HG03460 (cell line): ENCODE results near the gene LRRC4C.
"Not testable (repeated sequence)": the region's sequence is repeated elsewhere in the genome, so short reads cannot be mapped to it uniquely, and the experiment has no call there.

Experiments used
- ATAC-seq: cut with Tn5 transposase; IDR thresholded peaks from one replicate; pipeline ENCODE4 v1.9.1; 2021; ENCODE audit not compliant: unreplicated experiment

The LRRC4C gene

DNA sequence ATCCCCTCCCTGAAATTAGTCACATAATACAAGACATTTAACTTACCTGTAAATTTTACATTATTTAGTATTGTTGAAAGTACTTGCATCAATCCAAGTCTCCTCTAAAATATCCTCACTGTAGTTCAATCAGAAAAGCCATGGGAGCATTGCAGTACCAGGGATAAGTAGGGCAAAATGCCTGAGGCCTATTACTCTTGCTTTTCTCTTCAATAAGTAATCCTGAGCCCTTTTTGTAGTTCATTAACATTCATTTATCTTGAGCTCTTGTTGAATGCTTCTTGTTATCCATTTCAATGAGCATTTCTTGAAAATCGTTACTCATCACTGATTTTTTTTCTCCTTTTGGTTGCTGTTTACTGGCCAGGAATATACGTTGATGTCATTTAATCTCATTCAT lies 414.7 kb downstream of the LRRC4C start:
- no peak for ATAC-seq

DNA sequence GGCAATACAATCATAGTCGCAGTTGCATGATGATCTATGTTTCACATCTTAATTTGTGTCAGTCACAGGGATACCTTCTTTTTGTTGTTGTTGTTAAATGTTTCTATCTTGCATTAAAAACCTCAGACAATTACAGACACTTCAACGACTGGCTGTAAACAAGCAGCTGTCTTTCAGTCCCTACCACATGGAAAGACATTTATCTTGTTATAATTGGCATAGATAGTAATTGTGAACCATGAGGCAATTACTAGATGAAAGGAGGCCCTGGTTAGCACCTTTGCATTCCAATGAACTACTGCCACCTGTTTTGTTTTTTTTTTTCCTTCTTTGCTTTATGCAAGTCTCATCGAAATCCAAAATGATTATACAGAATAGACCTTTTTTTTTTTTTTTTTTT lies 416.8 kb downstream of the LRRC4C start:
- no peak for ATAC-seq

DNA sequence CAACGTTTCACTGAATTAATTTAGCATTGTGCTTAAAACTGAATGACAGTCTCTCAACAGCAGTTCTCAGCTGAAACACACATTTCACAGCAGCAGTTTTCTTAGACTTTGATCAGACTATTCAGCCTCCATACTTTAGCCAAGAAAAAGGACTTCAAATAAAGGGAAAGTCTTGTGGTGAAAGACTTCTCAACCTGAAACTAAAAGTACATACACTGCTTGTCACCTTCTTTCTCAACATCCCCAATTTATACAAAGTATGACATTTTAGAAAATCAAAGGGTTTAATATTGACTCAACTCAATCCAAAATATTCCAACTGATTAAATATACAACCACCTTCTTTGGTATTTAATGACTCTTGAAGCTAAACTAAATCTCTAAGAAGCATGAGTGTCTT lies 419.0 kb downstream of the LRRC4C start:
- ATAC-seq = no peak

DNA sequence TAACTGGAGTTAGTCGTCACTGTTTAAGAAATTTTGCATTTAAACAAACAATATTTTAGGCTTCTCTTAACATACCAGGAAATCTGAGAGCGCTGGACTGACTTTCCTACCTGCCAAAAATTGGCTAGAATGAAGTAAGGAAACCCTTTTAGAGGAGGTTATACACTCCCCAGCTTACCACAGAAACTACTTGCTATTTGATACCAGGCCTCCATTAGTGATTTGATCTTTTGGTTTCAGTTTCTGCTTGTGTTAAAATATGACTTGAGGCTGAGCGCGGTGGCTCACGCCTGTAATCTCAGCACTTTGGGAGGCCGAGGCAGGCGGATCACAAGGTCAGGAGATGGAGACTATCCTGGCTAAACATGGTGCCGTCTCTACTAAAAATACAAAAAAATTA lies 419.9 kb downstream of the LRRC4C start:
- no peak for ATAC-seq

DNA sequence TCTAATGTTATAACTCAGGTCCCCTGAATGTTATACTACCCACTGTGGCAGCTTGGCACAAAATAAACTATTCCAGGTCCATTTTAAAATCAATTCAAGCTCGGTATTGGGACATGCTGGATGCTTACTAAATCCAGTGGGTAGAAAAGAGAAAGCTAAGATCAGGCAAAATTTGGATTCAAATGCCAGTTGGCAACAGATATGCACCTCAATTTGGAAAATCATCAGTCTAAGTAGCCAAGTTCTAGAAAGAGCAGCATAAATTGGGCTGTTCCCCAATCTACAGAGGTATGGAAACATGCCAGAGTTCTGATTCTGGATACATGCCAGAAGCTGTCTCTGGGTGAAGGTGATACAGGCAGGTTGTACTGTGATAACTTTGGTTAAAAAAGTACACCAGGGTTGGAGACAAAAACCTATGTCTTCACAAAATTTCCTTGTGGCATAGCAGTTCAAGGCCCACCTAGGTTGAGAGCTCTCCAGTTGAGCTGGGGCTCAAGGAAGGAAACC lies 427.8 kb downstream of the LRRC4C start:
- no peak for ATAC-seq

DNA sequence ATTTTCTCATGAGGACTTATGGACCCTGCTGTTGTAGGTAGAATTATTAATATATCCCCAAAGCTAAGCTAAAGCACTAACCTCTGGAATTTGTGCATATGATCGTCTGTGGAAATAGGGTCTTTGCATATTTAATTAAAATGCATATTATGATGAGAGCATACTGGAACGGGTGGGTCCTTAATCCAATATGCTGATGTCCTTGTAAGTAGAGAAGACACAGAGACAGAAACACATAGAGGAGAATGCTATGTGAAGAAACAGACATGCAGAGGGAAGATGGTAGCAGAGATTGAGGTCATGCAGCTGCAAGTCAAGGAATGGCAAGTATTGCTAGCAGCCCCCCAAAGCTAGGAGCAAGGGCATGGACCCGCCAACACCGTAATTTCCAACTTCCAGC lies 439.2 kb downstream of the LRRC4C start:
- no peak for ATAC-seq

DNA sequence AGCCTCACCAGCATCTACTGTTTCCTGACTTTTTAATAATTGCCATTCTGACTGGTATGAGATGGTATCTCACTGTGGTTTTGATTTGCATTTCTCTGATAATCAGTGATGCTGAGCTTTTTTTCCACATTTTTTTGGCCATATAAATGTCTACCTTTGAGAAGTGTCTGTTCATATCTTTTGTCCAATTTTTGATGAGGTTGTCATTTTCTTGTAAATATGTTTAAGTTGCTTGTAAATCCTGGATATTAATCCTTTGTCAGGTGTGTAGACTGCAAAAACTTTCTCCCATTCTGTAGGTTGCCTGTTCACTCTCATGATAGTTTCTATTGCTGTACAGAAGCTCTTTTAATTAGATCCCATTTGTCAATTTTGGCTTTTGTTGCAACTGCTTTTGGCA lies 439.8 kb downstream of the LRRC4C start:
- ATAC-seq = not testable (repeated sequence)

DNA sequence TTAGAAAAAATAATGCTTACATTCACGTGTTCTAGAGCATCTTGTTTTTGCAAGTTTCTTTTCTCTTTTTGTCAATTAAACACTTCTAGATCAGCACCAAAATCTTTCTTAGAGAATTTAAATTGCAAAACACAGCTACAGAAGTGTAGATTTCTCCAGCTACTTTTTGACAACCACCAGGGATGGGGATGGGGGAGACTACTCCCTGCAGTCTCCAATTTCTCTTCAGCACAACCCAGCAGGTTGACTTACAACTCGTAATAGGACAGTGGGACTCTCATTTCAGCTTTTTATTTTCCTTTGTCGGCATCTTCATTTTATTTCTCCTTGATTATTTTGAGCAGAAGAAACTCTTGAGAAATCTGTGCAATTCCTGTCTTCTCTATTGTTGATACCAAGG lies 441.2 kb downstream of the LRRC4C start:
- no peak for ATAC-seq

DNA sequence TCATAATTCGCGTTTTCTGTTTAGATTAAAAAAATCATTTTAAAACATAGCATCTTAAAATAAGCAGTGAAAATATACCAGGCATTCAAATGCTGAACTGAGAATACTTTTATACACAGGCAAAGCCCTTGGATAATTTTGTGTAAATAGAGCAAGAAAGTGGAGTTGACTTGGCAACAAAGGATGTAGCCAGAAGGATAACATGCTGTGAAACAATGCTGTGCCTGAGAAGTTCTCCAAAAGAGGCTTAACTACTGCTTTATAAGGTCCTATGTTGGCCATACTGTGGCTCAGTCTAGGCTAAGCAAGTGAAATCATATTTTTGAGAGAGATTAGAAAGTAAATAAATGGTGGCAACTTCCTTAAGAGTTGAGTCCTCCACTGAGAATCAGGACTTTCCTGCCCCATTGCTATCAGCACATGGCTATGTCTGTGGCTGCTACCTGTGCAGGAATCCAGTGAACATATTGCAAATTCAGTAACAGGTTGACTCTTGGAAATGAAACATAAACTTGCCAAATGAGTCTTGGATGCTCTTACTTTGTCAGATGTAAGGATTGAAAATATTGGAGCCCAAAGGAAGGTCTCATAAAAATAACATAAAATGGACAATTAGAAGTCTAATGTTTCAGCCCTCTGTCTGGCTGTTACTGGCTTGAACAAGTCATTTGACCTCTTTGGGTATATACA lies 448.9 kb downstream of the LRRC4C start:
- ATAC-seq = no peak

DNA sequence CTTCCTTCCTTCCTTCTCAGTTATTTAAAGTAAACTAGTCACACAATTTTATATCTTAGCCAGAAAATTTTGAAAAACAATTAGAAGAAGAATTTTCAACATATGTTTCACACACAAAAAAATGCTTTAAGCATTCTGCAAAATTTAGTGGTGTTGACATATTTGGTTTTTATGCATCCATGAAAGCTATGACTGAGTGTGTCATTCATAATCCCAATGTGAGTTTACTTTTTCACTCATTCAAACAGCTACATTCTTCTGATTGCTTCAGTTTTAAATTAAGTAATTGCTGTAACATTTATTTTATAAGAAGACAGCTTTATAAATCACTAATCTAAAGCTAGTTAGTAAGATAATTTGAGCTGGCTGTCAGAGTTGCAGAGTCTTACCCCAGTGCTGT lies 453.5 kb downstream of the LRRC4C start:
- ATAC-seq = no peak

DNA sequence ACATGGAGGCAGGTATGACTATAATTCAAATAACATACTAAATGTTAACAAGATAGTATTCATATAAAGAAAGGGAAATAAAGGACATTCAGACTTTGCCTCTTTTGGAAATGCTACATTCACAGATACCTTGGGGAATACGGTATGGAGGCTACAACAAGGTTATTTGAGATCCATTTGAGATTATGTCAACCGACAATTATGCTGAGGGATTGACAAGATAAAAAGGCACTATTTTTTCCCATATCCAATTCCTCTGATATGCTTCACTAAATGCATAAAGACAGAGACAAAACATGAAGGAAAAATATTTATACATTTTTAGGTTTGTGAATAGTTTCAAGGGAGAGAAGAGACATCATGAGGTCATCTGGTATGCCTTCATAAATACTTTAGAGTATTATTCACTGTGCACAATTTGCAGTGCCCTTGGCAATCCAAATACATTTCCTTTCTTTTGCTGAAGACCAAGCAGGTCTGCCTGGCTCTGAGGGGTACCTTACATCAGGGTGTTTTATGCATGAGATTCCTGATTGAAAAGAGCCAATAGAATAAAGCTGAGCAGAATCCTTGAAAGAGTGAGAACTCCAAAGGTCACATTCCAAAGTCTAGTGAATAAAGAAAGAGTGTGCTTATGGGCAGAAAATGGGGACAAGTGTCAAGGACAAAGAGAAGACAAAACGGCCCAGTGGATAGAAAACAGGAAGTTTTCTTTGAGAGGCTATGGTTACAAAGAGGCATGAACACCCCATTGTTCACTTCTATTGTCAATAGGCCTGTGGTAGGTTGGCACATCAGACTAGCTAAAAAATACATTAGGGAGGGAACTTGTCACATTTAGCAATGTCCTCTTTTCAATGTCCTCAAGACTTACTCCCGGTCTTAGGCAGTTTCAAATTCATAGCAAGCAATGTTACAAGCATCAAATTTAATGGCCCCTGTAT lies 455.8 kb downstream of the LRRC4C start:
- no peak for ATAC-seq

DNA sequence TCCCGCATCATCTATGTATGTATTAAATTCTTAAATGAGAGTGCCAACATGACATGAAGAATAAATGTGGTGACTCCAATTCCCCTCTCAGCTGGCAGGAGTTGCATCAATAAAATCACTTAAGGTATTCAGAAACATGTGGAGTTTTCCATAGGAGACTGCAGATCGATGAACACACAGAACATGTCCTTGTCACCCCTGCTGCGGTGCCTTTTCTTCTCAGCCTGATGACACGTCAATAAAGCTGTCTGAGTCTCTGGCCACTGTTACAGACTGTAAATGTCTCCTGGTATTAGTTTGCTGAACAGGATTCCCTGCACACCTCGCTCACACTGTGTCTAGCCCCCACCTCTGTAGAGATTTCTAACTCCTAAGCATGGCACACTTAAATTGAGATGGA lies 460.5 kb downstream of the LRRC4C start:
- no peak for ATAC-seq

DNA sequence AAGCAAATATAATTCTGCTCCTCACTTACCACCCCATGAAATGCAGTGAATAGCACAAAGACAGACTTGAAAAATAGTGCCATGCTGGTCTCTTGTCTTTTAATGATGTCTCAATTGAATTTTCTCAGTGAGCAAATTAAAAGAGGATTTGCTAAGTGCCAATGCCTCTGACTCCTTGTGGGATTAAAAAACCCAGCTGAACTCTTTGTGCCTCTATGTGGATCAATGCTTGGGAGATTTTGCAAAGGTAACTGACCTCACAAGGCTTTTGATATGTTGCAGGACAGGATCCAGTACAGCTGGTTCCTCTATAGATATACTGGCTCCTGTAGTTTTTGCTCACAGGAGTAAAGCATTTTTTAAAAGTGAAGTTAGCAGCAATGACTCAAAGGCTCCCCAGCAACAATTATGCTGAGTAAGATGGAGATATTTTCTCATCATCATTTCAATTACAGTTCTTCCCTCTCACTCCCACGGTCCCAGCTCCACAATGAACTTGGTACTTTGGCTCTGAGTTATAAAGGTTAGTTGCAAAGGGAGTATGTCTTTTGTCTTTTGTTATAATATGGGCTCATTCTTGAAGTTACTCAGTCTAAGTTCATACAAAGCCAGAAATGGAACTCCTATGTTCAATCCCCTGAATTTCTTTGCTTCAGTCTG lies 471.5 kb downstream of the LRRC4C start:
- ATAC-seq = no peak

DNA sequence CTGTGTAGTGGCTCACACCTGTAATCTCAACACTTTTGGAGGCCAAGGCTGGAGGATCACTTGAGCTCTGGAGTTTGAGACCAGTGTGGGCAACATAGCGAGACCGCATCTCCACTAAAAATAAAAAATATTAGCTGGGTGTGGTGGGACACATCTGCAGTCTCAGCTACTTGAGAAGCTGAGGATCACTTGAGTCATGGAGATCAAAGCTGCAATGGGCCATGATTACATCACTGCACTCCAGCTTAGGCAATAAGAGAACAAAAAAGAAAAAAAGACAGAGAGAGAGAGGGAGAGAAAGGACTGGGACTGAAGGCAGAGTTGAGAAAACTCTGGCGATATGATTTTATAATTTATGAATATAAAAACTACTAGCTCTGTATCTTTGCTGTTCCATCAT lies 473.1 kb downstream of the LRRC4C start:
- ATAC-seq = no peak

DNA sequence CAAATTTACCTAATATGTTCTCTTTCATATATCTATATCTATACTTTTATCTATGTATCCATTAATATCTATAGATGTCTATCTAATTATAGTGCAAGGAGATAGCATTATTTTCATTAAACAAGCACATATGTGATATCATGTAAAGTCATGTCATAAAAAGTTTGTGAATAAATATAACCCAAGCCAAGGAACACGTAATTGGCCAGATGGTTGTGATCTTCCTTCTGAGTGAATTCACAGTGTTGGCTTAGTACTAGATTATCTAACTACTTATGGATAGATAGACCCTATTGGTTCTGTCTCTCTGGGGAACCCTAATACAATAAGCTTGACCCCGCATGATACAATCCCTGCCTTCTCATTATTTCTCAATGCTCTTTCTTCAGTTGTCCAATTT lies 484.4 kb downstream of the LRRC4C start:
- ATAC-seq = no peak

DNA sequence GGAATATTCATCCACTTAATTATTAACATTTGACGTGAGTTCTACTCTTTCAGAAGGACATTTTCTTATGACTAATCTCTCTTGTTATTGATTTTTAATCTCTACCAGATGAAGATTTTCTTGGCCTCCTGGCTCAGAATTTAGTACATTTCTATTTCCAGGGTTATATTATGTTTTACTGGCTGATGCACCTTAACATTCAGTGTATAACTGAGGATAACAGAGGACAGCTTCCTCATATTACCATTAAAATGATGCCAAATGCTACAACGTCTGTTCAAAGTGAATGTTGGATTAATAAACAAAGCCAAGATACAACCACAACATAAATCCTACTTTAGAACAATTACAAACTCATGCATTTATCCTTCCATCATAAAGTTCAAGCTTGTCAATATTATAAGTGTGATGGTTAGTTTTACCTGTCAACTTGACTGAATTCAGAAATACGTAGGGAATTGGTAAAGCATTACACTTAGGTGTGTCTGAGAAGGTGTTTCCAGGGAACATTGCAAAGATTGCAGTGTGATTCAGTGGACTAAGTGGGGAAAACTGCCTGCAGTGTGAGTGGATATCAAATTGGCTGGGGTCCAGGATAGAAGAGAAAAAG lies 485.2 kb downstream of the LRRC4C start:
- ATAC-seq = no peak

DNA sequence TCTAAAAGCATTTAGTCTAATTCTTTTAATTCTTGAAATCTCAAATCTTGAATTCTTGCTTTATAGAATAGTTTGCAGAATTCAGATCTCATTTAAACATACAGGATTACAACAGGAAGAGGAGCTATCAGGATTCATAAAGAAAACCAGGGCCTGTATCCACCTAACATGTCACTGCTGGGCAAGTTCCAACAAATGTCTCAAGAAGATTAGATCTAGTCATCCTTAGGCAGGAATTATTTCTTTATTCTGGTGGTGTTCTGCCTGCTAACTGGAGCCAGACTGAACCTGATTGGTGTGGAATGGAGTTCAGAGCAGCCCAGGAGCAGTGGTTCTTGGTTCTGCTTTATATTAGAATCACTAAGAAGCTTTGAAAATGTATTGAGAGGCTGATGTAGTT lies 500.7 kb downstream of the LRRC4C start:
- ATAC-seq = no peak

DNA sequence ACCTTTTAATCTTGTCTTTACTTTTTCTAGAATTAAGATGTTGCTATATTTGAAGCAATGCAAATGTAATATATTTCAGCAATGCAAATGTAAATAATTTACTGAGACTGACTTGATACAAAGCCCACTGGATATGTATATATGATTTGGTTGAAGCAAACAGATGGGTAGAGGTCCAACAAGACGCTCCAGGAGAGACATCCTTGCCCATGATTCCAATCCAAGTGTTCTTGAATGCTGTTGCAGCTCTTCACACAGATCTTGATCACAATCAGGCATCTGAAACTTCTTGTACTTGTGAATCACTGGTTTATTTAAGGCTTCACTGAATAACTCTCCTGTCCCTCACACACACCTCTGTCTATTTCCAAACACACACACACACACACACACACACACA lies 507.0 kb downstream of the LRRC4C start:
- ATAC-seq = no peak

DNA sequence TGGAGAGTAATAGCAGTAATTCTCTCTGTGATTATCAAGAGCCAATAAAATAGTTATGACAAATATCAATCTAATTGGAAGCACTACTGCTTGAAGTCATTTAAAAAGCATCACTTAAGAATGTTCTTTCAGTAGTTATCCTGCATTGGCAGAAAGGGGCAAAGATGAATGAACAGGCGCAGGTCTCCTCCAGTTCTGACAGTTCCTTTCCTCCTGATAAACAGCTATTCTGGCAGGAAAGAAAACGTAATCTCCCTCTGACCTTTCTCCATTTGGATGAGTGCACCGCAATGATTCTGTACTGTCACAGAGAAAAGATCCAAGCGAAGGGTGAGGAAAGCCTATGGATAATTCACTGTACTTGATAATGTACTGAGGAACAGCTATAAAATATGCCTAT lies 521.5 kb downstream of the LRRC4C start:
- ATAC-seq = no peak

DNA sequence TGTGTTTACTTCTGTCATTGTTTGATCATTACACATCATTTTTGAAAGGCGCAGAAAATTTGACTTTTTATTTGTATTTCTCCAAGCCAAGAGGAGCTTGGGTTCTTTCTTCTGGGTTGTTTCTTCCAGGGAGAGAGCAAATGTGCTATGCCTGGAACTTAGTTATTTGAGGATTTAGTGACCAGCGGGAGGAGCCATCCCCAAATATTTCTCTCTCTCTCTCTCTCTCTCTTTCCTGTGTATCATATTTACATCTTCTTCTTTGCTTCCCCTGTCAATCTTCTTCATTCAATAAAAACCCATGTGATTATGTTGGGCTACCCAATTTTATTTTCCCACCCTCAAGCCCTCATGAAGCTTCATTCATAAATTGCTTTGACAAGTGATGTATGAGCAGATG lies 534.5 kb downstream of the LRRC4C start:
- no peak for ATAC-seq

DNA sequence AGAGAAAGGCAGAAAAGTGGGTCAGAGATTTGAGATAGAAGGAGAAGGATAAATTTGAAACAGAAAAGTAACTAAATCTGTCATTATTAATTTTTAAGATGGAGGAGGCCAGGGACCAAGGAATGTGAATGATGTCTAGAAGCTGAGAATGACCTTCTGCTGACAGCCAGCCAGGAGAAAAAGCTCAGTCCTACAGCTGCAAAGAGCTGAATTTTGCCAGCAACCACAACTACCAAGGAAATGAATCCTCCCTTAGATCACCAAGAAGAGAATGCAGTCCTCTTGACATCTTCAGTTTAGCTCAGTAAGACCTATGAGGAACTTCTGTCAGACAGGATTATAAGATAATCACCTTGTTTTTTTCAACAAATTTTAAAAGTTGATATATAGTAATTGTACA lies 538.2 kb downstream of the LRRC4C start:
- no peak for ATAC-seq
